Astrocyte of the cerebellum (primary cell): ENCODE measurements around the gene CCDC34.

Experiments used
- DNase-seq: peaks from one replicate; pipeline ENCODE4 v3.0.0-alpha.2; 2011; ENCODE audit warnings: low read depth
- H3K4me3 ChIP-seq: 2 replicates; pipeline ENCODE4 v1.5.1; 2011; ENCODE audit warnings: mild to moderate bottlenecking, low read depth, low read length, moderate library complexity
- CTCF ChIP-seq: IDR thresholded peaks from 2 replicates; pipeline ENCODE4 v1.5.1; 2012; ENCODE audit warnings: low read length, low read depth, moderate library complexity, mild to moderate bottlenecking; ENCODE audit errors: missing control alignments
- in situ Hi-C: cut with HindIII; loops from 2 replicates; pipeline ENCODE4 v1.10.0; 2017; ENCODE audit warnings: low sequenced_read_pairs

The CCDC34 gene

GRCh38 chr11:27408246-27408800 is 45.3 kb upstream of the CCDC34 start:
- in situ Hi-C loops = no loop called here
- DNase-seq = no peak
- H3K4me3 ChIP-seq = no peak overlapping the region
- TF ChIP-seq CTCF = no peak

DNA sequence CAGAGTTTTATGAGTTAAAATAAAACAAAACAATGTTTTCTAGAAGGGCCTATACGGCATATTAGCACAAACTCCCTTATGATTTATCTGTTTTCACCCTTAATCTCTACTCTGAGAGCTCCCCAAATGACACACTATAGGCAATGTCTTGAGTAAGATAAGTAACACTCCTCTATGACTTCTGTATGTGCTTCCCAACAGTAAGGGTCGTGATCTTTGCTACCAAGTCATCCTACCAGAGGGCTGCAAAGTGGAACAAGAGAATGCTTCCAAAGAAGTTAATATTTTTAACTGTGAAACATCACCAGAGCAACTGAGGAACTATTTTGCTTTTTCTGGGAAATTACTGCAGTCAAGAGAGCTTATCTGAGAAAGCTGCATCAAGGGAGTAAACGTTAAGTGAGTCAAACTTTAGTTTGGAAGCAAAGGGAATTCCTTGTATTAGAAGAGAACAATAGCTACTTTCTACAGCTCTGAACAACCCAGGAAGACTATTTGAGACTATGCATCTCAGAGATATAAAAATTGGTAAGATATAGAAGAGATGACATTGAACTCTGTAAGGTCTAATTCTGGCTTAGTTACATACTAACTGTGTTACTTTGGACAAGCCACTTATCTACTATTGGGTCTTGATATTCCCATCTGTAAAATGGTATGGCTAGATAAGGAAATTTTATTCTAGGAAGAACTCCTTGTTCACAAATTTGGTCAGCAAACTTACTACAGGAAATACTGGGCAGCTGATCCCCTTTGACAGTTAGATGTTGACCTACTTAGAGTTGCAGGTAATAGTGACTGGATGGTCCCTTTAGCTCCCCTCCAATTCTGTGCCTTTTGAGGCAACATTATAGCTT is 43.7 kb upstream of the CCDC34 start:
- no peak overlapping the region for H3K4me3 ChIP-seq
- in situ Hi-C loops = no loop called here
- TF ChIP-seq CTCF = no peak
- DNase-seq = no peak

DNA sequence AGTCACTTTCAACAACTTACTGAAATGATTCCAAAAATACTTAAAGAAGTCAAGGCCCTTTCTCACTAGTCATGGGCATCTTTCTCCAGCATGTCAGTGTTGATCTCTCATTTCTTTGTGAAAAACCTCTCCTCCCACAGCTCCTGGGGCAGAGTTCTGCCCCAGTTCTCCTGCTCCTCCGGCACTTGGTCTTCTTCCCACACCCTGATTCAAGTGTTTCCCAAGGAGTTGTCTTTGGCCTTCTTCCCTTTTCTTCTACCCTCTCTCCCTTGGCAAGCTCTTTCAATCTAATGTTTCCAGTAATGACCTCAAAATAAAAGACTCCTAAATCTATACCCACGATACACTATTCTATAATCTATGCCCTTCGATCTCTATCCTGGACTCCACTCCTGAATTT is 42.1 kb upstream of the CCDC34 start:
- TF ChIP-seq CTCF = no peak
- in situ Hi-C loops = no loop called here
- no peak for DNase-seq
- H3K4me3 ChIP-seq = no peak overlapping the region

DNA sequence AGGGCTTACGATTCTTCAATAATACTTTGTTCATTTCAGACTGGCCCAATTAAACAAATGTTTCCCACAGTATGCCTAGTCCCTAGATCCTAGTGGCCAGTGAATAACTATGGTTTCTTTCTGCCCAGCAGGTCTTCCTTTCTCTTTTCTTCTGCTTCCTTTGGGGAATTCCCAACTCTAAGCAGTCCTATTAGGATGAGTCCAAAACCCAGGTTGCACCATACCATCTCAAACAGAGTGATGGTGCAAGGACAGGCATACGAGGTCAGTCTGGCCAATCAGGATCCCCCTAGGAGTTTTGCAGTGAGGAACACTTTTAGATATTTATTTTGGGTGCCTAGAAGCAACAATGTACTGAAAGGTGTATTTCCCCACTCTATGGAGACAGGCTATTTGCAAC is 41.4 kb upstream of the CCDC34 start:
- H3K4me3 ChIP-seq = no peak overlapping the region
- no peak for DNase-seq
- no peak for TF ChIP-seq CTCF
- in situ Hi-C loops = no loop called here

DNA sequence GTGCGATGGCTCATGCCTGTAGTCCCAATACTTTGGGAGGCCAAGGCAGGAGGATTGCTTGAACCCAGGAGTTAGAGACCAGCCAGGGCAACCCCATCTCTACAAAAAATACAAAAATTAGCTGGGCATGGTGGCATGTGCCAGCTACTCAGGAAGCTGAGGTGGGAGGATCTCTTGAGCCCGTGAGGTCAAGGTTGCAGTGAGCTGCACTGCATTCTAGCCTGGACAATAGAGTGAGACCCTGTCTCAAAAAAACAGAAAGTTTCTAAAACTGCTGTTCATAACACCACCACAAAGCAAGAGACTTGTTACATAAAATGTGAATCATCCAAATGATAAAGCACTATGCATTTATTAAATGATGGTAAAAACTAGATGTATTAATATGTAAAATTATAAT is 40.2 kb upstream of the CCDC34 start:
- DNase-seq = no peak
- no peak for TF ChIP-seq CTCF
- H3K4me3 ChIP-seq = no peak overlapping the region
- in situ Hi-C loops = no loop called here

DNA sequence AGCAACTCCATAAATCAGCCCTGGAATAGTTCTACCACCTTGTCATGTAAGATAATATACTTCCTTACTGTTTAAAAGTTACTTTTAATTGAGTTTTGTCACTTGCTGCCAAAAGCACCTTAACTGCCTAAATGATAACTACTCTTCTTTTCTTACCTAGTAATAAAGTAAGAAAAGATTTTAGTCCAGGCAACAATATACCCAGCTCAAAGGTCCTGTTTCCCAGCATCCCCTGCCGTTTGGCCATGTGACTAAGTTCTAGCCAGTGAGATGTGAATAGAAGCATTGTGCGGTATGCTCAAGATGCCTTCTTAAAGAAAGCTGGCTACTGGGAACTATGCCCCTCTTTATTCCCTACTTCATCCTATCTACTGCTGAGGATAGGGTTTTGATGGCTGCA is 39.4 kb upstream of the CCDC34 start:
- TF ChIP-seq CTCF = no peak
- in situ Hi-C loops = no loop called here
- no peak for DNase-seq
- no peak overlapping the region for H3K4me3 ChIP-seq
